GM23248 (cell line): ENCODE results near the gene NFIX. TPM values are rescaled to one million over a fixed set of nuclear protein-coding genes. Genes with fewer than 3 reads are reported as not detected.

Experiments
- DNase-seq: peaks from one replicate; pipeline ENCODE4 v3.0.0-alpha.2; 2015
- H2AFZ ChIP-seq: fragments of 200-600 bp; sonication (generic); 2 replicates; pipeline ENCODE4 v1.6.1; 2016; ENCODE audit warnings: antibody characterized with exemption
- H3F3A ChIP-seq: fragments of 200-600 bp; sonication (generic); 2 replicates; pipeline ENCODE4 v1.6.1; 2016; ENCODE audit warnings: mild to moderate bottlenecking, antibody characterized with exemption, mixed run types; ENCODE audit not compliant: insufficient read depth
- H3K27ac ChIP-seq: fragments of 200-600 bp; sonication (generic); 2 replicates; pipeline ENCODE4 v1.5.1; 2016; ENCODE audit warnings: mild to moderate bottlenecking
- H3K27me3 ChIP-seq: fragments of 200-600 bp; sonication (generic); replicated peaks from 2 replicates; pipeline ENCODE4 v1.6.1; 2016; ENCODE audit warnings: mild to moderate bottlenecking; ENCODE audit not compliant: insufficient read depth
- H3K36me3 ChIP-seq: fragments of 200-600 bp; sonication (generic); 2 replicates; pipeline ENCODE4 v1.6.1; 2016; ENCODE audit warnings: low read depth, mild to moderate bottlenecking
- H3K4me1 ChIP-seq: fragments of 200-600 bp; sonication (generic); 2 replicates; pipeline ENCODE4 v1.6.1; 2016; ENCODE audit warnings: mild to moderate bottlenecking; ENCODE audit not compliant: insufficient read depth
- H3K4me2 ChIP-seq: fragments of 200-600 bp; sonication (generic); one replicate; pipeline ENCODE4 v1.6.1; 2016; ENCODE audit warnings: mild to moderate bottlenecking; ENCODE audit not compliant: unreplicated experiment
- H3K4me3 ChIP-seq: fragments of 200-600 bp; sonication (generic); 2 replicates; pipeline ENCODE4 v1.5.1; 2016; ENCODE audit warnings: mild to moderate bottlenecking
- H3K79me2 ChIP-seq: fragments of 200-600 bp; sonication (generic); 2 replicates; pipeline ENCODE4 v1.6.1; 2016; ENCODE audit warnings: mild to moderate bottlenecking; ENCODE audit not compliant: insufficient read depth
- H3K9ac ChIP-seq: fragments of 200-600 bp; sonication (generic); 2 replicates; pipeline ENCODE4 v1.6.1; 2016; ENCODE audit warnings: mild to moderate bottlenecking
- H3K9me2 ChIP-seq: fragments of 200-600 bp; sonication (generic); 2 replicates; pipeline ENCODE4 v1.6.1; 2016; ENCODE audit warnings: mixed run types, mild to moderate bottlenecking, moderate library complexity; ENCODE audit not compliant: insufficient read depth
- H3K9me3 ChIP-seq: fragments of 200-600 bp; sonication (generic); one replicate; pipeline ENCODE4 v1.6.1; 2017; ENCODE audit warnings: low read depth
- H4K20me1 ChIP-seq: fragments of 200-600 bp; sonication (generic); 2 replicates; pipeline ENCODE4 v1.6.0; 2016; ENCODE audit not compliant: insufficient read depth
- EZH2 ChIP-seq: fragments of 200-600 bp; sonication (generic); IDR thresholded peaks from 2 replicates; pipeline ENCODE4 v1.6.1; 2018; ENCODE audit warnings: antibody characterized with exemption, mild to moderate bottlenecking; ENCODE audit not compliant: insufficient read depth, poor library complexity, severe bottlenecking
- EZH2phosphoT487 ChIP-seq: fragments of 200-600 bp; sonication (generic); IDR thresholded peaks from 2 replicates; pipeline ENCODE4 v1.6.1; 2018; ENCODE audit warnings: antibody characterized with exemption, moderate library complexity, mild to moderate bottlenecking, low read depth; ENCODE audit not compliant: insufficient read depth
- WGBS, 2 experiments: methylation state at CpG; one replicate each; pipeline ENCODE4 v1.1.6; 2015 to 2017; ENCODE audit warnings: low lambda C conversion rate in 2 of 2, low coverage in 1 of 2; ENCODE audit errors: missing lambda C conversion rate in 2 of 2; 5-methylcytosine and 5-hydroxymethylcytosine counted together
- in situ Hi-C: fragments of 300-500 bp; cut with MboI; formaldehyde crosslinking; loops from 2 replicates; pipeline ENCODE4 v1.15.0; 2020
- polyA plus RNA-seq: library from polyadenylated mRNA; unstranded; fragments of >200 nt; fragmentation: Nextera tagmentation; extraction: Ambion mirVana; gene quantifications from 2 replicates; pipeline ENCODE4 v1.2.1, GENCODE V29; 2016
- total RNA-seq: library from RNA; depleted of rRNA; stranded (reverse); fragments of >200 nt; shearing (Covaris generic); gene quantifications from 2 replicates; pipeline ENCODE4 v1.2.3, GENCODE V29; 2014

NFIX gene
- total and polyA plus RNA-seq, 2 experiments from 2014 or later: 60.8 to 71.0 TPM

DNA sequence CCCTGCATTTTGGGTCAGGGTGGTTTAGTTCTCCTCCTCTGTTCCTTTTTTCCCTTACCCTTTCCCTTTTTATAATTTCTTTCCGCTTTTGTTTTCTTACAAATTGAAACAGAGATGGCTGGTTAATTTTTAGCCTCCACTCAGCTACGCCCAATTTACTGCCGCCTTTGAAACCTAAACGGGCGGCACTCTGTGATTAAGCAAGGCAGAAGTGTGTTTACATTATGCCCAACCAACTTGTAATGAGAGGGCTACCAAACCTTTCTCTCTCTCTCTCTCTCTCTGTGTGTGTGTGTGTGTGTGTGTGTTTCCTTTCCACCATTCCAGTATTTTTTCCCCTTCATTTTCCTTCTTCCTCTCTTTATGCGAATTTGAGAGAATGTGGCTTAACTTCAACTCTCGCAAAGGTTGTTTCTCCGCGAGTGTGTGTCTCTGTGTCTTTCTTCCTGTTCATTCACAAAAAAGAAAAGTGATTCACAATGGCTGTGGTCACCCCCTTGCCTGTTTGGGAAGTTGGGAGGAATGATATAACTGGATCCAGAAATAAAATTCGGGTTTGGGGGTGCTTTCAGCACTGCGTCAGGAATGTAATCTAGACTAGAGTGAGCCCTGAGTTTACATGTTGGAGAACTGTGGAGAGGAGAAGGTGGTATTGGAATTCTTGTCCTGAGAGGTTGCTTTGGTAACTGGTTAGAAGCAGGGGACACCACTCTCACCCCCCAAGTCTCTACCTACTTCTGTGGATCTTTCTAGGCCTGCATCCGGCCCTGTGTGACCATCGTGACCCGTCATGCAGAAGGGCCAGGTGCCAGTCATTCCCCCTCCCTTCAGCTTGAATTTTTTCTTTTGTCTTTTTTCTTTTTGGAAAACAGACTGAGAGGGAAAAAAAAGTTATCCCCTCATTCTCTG, 31.4 kb downstream of the NFIX start:
- peak overlapping the region; percentile 96 for H3K4me2 ChIP-seq
- H2AFZ ChIP-seq: no peak overlapping the region
- in situ Hi-C loops: no loop called here
- peak; percentile 25; the same call in 1 of the 2 replicates for TF ChIP-seq EZH2phosphoT487
- TF ChIP-seq EZH2: no peak
- 3 to 6% methylated on average over 14 of the region's 14 CpGs for WGBS, 2 experiments
- peaks cover 94% of the 10 kb centered on the region for H3K79me2 ChIP-seq
- H3K36me3 ChIP-seq: 0 out of 2 replicates have a peak, but pooled peaks cover 3% of the 10 kb centered on the region
- DNase-seq: peak; percentile 75
- H4K20me1 ChIP-seq: no peaks in the 10 kb centered on the region
- peak overlapping the region; percentile 85 for H3K4me3 ChIP-seq
- peaks cover 64% of the 10 kb centered on the region for H3F3A ChIP-seq
- H3K27me3 ChIP-seq: no peaks in the 10 kb centered on the region
- H3K27ac ChIP-seq: peak overlapping the region; percentile 99
- no peaks in the 10 kb centered on the region for H3K9me2 ChIP-seq
- peak overlapping the region; percentile 98 for H3K9ac ChIP-seq
- H3K4me1 ChIP-seq: peaks cover 57% of the 10 kb centered on the region
- no peaks in the 10 kb centered on the region for H3K9me3 ChIP-seq

DNA sequence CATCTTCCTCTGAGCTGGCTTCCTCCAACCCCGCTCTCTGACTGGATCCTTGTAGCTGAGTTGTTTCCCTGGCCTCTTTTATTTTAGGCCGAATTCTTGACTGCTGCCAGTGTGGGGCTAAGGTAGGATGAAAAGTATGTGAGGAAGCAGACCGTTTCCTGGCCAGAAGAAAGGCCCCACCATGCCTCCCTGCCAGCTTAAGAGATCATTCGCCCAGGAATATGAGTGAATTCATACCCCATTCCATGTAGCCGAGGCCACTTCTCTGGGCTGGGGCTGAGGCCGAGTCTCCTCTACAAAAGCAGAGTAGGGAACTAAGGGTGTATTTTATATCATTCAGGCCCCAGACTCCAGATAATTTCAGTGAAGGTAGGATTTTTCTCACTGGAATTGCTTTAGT, 32.3 kb downstream of the NFIX start:
- peak overlapping the region; percentile 99 for H3K27ac ChIP-seq
- WGBS, 2 experiments: 7 to 13% methylated on average over 6 of the region's 6 CpGs

DNA sequence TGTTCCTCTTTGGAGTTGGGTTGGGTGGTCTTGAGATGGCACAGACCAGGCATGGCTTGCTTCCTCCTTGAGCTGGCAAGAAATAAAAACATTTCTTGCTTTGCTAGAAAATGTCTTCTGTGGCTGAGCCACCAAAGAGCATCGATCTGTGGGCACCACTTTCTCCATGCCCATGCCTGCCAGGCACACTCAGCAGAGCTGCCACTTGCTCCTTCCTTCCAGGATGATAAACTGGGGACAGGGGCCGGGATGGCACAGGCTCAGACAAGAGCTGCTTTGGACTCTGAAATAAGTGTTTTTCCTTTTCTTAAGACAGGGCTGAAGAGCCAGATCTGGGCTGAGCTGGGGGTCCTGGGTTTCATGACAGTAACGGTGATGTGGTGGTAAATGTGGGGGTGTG, 32.8 kb downstream of the NFIX start:
- no peaks in the 10 kb centered on the region for H4K20me1 ChIP-seq
- no peak overlapping the region for H2AFZ ChIP-seq
- peak overlapping the region; percentile 98 for H3K9ac ChIP-seq
- in situ Hi-C loops: no loop called here
- peaks cover 62% of the 10 kb centered on the region for H3K4me1 ChIP-seq
- no peaks in the 10 kb centered on the region for H3K9me3 ChIP-seq
- DNase-seq: no peak
- no peaks in the 10 kb centered on the region for H3K9me2 ChIP-seq
- H3F3A ChIP-seq: peaks cover 72% of the 10 kb centered on the region
- WGBS, 2 experiments: 23 to 33% methylated on average over 3 of the region's 3 CpGs
- TF ChIP-seq EZH2: no peak
- no peak for TF ChIP-seq EZH2phosphoT487
- H3K4me2 ChIP-seq: peak overlapping the region; percentile 96
- H3K27ac ChIP-seq: peak overlapping the region; percentile 99
- peaks cover 97% of the 10 kb centered on the region for H3K79me2 ChIP-seq
- 0 out of 2 replicates have a peak, but pooled peaks cover 3% of the 10 kb centered on the region for H3K36me3 ChIP-seq
- H3K4me3 ChIP-seq: peak overlapping the region; percentile 85
- no peaks in the 10 kb centered on the region for H3K27me3 ChIP-seq

More for the DNA sequence above, 32.3 kb downstream of the NFIX start:
- H3K4me3 ChIP-seq: peak overlapping the region; percentile 85
- DNase-seq: peak; percentile 55
- H3K9me2 ChIP-seq: no peaks in the 10 kb centered on the region
- H2AFZ ChIP-seq: no peak overlapping the region
- H3K36me3 ChIP-seq: 0 out of 2 replicates have a peak, but pooled peaks cover 3% of the 10 kb centered on the region
- H3K9ac ChIP-seq: peak overlapping the region; percentile 98
- H3F3A ChIP-seq: peaks cover 68% of the 10 kb centered on the region
- no peaks in the 10 kb centered on the region for H3K9me3 ChIP-seq
- no peaks in the 10 kb centered on the region for H3K27me3 ChIP-seq
- H4K20me1 ChIP-seq: no peaks in the 10 kb centered on the region
- in situ Hi-C loops: no loop called here
- H3K4me1 ChIP-seq: peaks cover 58% of the 10 kb centered on the region
- H3K4me2 ChIP-seq: peak overlapping the region; percentile 96
- H3K79me2 ChIP-seq: peaks cover 94% of the 10 kb centered on the region
- no peak for TF ChIP-seq EZH2
- TF ChIP-seq EZH2phosphoT487: no peak

DNA sequence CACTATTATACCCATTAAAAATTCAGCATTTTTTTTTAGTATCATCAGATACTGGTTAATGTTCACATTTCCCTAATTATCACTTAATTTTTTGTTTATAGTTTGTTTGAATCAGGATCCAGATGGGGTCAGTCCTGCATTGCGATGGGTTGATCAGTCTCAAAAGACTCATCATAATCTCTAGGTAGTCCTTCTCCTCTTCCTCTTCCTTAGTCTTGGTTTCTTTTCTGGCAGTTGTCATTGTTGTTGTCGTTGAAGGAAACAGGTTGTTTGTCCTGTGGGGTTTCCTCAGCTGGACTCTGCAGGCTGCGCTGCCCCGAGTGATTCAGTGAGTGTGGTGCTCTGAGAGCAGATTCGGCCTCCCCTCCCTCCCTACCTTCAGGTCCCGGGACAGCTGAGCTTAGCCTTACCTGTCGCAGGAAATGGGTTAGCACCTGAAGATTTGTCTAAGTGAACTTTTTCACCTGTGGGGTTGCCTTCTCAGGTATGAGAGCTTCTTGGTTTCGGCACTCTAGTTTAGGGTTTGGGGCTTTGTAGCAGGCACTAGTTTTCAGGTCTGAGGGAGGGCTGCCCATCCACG, 34.1 kb downstream of the NFIX start:
- Histone ChIP-seq H3K4me2 (peak overlapping the region; percentile 96), H3K4me1 (peaks cover 76% of the 10 kb centered on the region), H3K36me3 (0 out of 2 replicates have a peak, but pooled peaks cover 3% of the 10 kb centered on the region)

More for the DNA sequence above, 34.1 kb downstream of the NFIX start:
- no peak for DNase-seq
- Histone ChIP-seq H3K4me3 (peak overlapping the region; percentile 85), H3F3A (peaks cover 74% of the 10 kb centered on the region), H3K9me2 (no peaks in the 10 kb centered on the region), H2AFZ (no peak overlapping the region), H4K20me1 (no peaks in the 10 kb centered on the region), H3K9ac (peak overlapping the region; percentile 98), H3K27ac (peak overlapping the region; percentile 94), H3K9me3 (no peaks in the 10 kb centered on the region), H3K27me3 (no peaks in the 10 kb centered on the region), H3K79me2 (peaks cover 100% of the 10 kb centered on the region)
- no peak for TF ChIP-seq EZH2
- TF ChIP-seq EZH2phosphoT487: no peak
- 48 to 49% methylated on average over 9 of the region's 9 CpGs for WGBS, 2 experiments
- in situ Hi-C loops: no loop called here
